COLO829 (cell line): ENCODE data around the gene TARS3.

Source experiments
- DNase-seq: peaks from one replicate; pipeline ENCODE4 v3.0.0; 2012; ENCODE audit warnings: low spot score

TARS3 gene

GRCh38 chr15:101698314-101698713 is 26.0 kb downstream of the TARS3 start:
- DNase-seq = peak; percentile 63

GRCh38 chr15:101697488-101697887 is 26.8 kb downstream of the TARS3 start:
- no peak for DNase-seq

- DNase-seq = no peak
Observed at GRCh38 chr15:101696829-101697228, 27.4 kb downstream of the TARS3 start.

GRCh38 chr15:101694261-101694660 is 30.0 kb downstream of the TARS3 start:
- no peak for DNase-seq

GRCh38 chr15:101692801-101693598 is 31.3 kb downstream of the TARS3 start:
- DNase-seq = no peak

GRCh38 chr15:101689901-101690300 is 34.4 kb downstream of the TARS3 start:
- DNase-seq = no peak

GRCh38 chr15:101686718-101687117 is 37.6 kb downstream of the TARS3 start:
- DNase-seq = no peak

- DNase-seq = no peak
Observed at GRCh38 chr15:101684877-101685276, 39.4 kb downstream of the TARS3 start.

- DNase-seq = no peak
Observed at GRCh38 chr15:101684384-101684783, 39.9 kb downstream of the TARS3 start.

GRCh38 chr15:101679806-101680205 is 44.5 kb downstream of the TARS3 start:
- DNase-seq = no peak

GRCh38 chr15:101676921-101677329 is 47.3 kb downstream of the TARS3 start:
- no peak for DNase-seq

- DNase-seq = no peak
Observed at GRCh38 chr15:101675796-101676582, 48.3 kb downstream of the TARS3 start.

- DNase-seq = peak; percentile 22
Observed at GRCh38 chr15:101675015-101675414, 49.3 kb downstream of the TARS3 start.

- DNase-seq = no peak
Observed at GRCh38 chr15:101672298-101672697, 52.0 kb downstream of the TARS3 start.

GRCh38 chr15:101669744-101670143 is 54.5 kb downstream of the TARS3 start:
- no peak for DNase-seq

- no peak for DNase-seq
Observed at GRCh38 chr15:101667881-101668280, 56.4 kb downstream of the TARS3 start.

- DNase-seq = peak; percentile 48
Observed at GRCh38 chr15:101664303-101664913, 59.9 kb downstream of the TARS3 start.

- no peak for DNase-seq
Observed at GRCh38 chr15:101662203-101662602, 62.1 kb downstream of the TARS3 start.

- no peak for DNase-seq
Observed at GRCh38 chr15:101660005-101660404, 64.3 kb downstream of the TARS3 start.

- no peak for DNase-seq
Observed at GRCh38 chr15:101657968-101658784, 66.1 kb downstream of the TARS3 start.

GRCh38 chr15:101657171-101657570 is 67.1 kb downstream of the TARS3 start:
- DNase-seq = no peak
